ENCODE results near the gene FNDC11.
"Not testable (repeated sequence)": the region's sequence is repeated elsewhere in the genome, so short reads cannot be mapped to it uniquely, and the experiment has no call there.

FNDC11 gene

DNA sequence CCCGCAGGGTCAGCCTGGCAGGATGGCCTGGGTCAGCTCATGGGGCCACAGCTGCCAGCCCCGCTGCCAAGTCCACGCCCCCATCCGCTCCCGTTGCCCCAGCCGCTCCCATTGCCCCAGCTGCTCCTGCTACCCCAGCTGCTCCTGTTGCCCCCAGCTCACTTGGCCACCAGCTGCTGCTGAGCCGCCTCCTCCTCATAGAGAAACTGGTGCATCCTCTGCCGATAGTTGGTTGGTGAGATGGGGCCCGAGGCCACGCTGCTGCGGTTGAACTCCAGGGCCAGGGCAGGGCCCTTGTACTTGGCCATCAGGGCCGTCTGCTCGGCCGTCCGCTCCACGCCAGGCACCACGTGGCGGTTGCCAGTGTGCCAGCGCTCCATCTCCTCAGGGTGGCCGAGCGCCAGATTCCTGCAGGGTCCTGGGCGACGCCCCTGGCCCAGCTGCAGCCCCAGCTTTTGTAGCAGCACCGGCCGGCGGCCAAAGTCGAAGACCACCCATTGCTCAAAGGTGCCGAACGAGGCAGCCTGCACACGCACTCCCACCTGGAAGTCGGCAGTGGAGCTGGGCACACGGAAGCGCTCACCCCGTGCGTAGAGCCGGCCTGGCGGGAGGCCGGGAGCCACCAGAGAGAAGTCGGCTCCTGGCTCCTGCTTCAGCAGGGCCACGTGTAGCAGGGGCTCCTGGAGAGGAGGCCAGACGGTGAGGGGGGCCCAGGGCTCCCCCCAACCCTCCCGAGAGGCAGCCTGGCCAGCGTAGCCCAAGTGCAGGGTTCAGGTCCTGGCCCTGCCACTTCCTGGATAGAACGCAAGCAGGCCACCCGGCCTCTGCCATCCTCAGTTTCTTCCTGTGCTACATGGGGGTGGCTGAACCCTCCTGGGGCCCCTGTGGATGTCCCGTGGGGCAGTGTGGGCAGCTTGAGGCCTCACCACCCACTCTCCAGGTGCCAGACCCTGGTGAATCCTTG, 15.3 kb downstream of the FNDC11 start:
- DNase-seq = no peak

DNA sequence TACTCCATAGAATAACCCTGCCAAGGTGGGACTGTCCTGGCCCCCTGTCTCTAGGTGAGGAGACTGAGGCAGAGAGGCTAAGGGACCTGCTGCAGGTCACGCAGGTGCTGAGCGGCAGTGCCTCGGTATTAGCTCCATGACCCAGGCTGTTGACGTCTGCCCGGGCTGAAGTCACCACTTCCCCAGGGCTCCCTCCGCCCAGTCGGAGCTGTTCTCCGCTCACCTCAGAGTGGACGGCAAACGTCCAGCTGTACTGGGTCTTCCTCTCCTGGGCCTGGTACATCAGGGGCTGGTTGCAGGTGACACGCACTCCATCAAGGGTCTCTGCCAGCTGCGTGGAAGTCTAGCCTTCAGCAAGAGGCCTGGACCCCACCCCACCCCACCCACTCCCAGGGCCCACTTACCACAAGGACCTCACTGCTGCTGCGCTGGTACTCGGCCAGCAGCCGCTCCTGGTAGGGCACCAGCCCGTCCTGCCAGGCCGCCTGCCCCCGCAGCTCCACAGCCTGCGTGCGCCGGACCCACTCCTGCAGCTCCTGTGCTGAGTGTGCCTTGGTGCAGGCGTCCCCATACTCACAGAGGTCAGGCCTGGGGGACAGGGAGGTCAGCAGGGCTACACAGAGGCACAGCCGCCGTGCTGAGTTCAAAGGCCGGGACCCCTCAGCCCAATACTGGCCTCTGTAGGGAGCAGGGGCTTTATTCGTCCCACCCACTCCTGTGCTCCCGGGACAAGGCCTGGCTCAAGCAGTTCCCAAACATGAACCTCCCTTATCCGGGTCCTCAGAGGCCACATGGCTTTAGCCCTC, 16.5 kb downstream of the FNDC11 start:
- DNase-seq = no peak

DNA sequence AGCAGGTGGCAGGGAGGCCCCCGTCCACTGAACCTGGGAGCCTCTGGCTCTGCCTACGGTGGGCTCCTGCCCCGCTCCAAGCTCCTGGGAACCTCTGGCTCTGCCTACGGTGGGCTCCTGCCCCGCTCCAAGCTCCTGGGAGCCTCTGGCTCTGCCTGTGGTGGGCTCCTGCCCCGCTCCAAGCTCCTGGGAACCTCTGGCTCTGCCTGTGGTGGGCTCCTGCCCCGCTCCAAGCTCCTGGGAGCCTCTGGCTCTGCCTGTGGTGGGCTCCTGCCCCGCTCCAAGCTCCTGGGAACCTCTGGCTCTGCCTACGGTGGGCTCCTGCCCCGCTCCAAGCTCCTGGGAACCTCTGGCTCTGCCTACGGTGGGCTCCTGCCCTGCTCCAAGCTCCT, 17.1 kb downstream of the FNDC11 start:
- not testable (repeated sequence) for DNase-seq

DNA sequence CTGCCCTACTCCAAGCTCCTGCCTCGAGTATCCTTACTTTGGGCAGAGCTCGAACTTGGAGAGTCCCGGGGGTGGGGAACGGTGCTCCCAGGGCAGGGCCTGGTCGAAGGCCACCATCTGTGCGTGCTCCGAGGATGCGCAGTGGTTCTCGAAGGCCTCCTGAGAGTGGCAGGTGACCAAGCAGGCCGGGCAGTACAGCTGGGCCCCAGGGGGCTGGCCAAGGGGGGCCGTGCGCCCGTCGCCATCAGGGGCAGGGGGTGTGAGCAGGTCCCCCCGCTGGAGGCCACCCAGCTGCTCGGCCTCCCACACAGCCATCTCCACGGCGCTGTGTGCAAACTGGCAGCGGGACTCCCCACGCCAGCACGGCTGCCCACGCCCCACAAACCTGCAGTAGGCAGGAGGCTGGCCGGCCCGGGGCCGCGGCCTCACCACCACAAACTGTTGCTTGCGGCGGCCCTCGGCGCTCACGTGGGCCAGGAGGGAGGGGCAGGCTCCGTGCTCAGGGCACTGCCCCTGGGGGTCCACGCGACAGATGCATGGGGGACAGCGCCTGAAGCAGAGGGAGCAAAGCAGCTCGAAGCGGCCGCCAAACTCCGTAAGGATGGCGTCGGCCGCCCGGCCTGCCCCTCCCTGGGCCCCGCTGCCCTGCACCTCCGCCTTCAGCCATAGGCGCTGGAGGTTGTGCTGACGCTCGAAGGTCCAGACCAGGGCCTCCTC, 18.3 kb downstream of the FNDC11 start:
- no peak for DNase-seq

DNA sequence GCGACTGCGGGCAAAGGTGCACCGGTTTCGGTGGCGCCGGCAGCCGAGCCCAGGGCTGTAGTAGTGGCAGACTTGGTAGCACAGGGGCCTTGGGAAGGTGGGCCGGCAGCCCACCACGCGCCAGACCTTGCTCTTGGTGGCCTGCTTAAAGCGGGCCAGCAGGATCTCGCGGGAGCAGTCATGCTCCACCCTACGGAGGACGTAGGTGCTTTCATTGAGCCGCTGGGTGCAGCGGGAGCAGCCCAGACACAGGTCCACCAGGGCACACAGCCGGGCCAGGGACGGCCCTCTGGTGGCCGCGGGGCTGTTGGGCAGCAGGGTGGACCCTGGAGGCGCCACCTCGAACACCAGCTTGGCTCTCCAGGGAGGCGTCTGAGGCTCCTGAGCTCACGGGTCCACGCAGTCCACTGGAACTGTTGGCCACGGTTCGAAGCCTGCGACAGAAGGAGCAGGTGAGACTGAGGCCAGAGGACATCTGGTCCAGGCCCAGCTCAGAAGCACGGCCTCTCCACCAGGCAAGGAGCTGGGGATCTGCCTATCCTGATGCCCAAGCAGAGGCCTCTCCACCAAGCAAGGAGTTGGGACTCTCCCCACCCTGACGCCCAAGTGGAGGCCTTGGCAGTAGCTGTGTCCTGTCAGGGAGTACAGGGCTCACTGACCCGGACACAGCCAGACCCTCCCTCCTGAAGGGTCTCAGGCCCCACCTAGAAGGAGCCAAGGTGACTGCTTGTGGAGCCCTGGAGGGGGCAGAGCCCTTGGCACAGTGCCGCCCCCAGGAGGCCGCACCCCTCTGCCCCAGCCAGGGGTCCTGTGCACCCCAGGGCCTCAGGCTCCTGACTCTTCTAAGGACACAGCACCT, 19.1 kb downstream of the FNDC11 start:
- DNase-seq = no peak

DNA sequence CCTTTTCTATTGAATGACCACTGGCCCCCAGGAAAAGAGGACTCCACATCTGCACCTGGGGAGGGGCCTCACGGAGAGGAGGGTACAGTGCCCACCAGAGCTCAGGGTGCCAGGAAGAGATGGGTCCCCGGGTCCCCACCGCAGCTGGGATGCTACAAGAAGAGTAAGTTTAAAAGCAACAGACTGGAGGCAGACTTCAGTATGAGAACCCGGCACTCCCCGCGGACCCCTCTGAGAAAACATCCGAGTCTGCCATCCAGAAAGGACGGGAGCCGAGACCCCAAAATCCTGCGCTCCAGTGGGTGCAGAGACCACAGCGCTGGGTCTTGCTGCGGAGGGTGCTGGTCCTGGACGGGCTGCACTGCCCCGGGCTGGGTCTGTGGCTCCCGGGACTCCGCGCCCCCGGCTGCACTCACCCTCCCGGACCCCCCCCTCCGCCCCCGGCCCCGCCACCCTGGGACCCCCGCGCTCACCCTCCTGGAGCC, 19.7 kb downstream of the FNDC11 start:
- DNase-seq = no peak

DNA sequence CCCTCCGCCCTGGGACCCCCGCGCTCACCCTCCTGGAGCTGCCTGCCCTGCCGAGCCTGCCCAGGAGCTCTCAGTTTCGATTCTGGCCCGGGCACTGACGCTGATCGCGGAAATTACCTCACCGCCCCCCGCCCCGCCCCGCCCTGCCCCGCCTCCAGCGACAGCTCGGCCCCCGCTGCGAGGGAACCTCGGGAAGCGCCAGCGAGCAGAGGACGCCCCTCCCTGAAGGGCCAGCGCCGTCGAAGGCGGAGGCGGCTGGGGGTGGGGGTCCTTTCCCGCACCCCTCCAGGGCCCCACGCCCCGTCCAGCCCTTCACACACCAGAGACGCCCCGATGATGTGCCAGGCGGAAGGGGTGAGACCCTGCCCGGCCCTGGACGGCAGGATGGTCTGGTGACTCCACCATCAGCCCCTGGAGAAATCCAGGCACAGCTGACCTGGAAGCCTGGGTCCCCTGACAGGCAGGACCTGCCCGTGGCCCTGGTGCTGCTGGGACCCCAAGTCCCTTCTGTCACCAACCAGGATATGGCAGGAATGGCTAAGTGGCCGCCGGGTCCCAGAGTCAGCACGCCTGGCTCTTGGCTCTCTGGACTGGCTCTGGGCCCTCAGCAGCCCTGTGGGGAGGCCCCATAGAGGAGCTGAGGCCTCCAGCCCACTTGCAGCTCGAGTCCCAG, 20.3 kb downstream of the FNDC11 start, which contains the start of gene HELZ2:
Gene HELZ2, minus strand, starts transcription at position 84 of the 673 bp plus-strand sequence. CDS start 1,854 bp downstream, outside the sequence.
- DNase-seq = peak; percentile 54

DNA sequence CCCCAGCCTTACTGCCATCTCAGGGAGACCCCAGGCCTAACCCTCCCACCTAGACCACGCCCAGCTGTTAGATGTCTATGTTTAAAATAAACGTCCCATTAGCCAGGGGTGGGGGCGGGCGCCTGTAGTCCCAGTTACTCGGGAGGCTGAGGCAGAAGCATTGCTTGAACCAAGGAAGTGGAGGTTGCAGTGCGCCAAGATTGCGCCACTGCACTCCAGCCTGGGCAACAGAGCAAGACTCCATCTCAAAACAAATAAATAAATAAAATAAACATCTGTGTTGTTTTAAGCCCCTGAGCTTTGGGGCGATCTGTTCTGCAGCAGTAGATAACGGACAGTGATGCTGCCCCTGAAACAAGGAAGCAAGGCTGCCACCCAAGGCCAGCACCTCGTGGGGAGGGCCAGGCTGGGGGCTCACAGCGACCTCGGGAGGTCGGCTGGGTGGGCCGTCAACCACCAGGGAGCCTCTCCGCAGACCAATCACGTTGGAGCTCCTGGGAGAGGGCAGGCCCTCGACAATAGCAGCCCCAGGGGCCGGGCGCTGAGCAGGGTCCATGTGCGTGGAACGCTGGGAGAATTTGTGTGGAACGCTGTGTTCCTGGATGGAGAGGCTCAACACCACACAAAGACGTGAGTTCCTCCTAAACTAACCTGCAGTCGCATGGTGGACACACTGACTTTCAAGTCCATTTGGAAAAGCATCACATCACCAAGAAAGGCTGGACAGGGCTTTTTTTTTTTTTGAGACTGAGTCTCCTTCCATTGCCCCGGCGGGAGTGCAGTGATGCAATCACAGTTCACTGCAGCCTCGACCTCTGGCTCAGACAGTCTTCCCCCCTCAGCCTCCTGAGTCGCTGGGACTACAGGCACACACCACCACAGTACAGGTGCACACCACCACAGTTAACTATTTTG, 21.1 kb downstream of the FNDC11 start:
- DNase-seq = no peak

DNA sequence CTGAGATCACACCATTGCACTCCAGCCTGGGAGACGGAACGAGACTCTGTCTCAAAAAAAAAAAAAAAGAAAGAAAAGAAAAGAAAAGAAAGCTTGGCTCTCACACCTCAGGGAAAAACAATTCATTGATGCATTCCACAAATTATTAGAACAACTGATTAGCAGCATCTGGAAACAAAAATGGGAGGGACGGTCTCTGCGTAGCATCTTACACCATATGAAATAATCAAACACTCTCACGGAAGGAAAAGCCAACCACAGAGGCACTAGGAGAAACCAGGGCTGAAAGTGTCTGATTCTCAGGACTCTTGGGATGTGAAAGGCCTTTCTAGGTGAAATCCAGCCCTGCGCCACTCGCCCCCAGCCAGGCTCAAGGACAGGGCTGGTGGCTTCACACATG, 22.4 kb downstream of the FNDC11 start:
- no peak for DNase-seq

DNA sequence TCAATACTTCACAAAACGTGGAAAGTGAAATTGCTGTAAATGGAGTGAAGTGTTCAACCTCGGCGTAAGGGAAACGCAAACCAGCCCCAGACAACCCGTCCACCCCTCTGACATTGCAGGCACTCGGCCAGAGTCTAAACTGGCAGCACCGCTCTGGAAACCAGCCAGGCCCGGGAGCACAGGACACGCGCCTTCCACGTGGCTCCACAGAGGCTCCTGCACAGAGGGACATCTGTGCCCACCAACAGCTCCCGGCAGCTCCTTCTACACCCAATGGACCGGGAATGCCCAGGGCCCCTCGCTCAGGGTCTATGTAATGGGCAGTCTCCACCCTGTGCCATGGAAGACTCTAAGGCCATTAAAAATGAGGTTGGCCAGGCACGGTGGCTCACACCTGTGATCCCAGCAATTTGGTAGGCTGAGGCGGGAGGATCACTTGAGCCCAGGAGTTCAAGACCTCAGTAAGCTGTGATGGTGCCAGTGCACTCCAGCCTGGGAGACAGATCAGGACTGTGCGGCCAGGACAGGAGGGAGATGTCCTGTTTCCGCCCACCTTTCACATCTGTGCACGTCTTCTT, 23.4 kb downstream of the FNDC11 start:
- no peak for DNase-seq

DNA sequence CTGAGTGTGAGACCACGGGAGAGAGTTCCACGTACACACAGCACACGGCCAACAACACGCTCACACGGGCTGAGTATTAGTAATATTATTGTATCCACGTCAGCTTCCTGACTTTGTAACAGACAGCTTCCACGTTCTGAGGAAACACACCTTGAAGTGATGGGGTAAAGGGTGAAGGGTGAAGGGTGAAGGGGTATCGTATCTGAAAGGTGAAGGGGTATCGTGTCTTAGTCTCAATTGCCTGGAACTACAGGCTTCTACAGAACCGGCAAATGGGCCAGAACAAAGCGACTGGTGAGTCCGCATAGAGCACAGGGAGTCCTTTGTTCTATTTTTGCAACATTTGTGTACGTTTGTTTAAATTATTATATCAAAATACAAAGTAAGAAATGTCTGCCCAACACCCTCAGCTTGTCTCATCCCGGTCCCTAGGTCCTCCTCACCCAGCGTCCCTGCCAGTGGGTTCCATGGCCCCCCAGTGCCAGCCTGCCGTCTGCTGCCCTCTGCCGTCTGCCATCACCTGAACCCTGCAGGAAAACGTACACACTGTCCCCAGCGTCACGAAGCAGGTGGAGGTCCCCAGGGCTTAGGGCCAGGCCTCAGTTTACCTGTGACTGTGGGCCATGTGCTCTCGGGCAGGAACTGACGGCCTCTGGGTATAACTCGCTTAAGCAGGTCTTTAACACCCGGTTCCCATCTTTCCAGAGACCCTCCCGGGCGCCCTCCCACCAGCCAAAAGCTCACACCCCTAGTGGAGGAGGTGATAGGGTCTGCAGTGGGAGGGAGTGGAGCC, 24.5 kb downstream of the FNDC11 start:
- DNase-seq = no peak

DNA sequence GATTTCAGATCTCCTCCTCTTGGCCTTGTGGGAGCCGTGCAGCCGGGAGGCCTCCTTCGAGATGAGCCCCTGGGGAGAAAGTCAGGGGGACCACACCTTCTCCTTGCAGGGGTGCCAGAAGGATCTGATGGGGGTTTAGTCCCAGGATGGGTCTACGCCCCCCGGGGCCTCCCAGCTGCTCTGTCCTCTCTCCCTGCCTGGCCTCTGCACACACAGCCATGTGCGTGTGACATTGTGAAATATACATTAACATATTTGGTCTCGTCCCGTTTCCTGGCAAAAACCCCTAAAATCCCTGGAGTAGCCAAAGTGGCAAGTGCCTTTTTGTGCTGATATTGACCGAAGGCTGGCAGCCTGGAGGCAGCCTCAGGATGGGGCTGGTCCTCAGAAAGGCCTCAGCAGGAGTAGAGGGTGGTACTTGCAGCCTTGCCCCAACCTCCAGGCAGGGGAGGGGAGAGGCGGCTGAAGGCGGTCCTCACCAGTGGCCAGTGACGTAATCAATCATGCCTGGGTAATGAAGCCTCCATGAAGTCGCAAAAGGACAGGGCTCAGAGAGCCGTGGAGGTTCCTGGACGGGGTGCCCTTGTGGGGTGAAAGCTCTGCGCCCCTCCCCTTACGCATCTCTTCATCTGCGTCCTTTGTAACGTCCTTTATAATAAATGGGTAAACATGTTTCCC, 25.2 kb downstream of the FNDC11 start:
- no peak for DNase-seq

DNA sequence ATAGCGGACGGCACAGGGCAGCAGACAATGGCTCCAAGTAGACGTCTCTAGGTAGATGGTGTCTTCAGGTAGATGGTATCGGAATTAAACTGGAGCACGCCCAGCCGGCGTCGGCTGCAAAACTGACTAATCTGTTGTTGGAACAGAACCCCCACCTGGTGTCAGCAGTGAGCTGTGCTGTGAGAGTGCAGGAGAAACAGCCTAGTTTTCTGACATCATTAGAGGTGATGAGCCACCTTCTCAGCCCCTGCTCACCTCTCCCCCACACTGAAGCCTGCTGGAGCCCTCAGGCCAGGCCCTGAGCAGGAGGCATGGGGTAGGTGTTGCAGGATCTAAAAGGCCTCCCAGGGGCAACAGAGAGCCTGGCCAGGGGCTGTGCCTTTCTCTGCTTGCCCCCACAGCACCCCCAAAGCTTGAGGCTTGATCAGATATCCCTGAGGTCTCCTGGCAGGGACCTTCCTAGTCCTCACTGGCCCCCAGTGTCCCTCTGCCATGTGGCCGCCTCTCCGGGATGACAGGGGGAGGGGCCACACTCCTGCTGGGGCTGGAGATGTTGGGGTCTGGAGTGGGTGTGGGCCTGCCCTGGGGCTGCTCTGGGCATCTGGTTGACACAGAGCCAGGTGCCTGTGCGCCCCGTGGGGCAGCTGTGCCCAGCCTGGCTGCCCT, 27.0 kb downstream of the FNDC11 start:
- DNase-seq = peak; percentile 71

DNA sequence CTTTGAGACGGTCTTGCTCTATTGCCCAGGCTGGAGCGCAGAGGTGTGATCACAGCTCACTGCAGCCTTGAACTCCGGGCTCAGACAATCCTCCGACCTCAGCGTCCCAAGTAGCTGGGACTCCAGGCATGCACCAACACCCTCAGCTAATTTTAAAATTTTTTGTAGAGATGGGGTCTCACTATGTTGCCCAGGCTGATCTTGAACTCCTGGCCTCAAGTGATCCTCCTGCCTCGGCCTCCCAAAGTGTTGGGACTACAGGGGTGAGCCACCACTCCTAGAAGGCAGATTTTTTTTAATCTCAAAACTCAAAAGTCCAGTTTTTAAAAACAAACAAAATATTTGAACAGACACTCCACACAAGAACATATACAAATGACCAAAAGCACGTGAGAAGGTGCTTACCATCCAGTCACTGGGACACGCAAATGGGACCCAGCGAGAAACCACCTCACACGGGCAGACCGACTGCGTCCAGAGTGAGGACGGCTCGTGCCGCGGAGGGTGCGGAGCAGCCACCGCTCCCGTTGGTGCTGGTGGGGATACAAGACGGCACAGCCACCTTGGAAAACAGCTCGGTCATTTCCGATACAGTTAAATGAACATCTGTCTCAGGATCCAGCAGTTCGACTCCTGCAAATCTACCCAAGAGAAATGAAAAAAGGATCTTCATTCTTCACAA, 28.6 kb downstream of the FNDC11 start:
- no peak for DNase-seq

DNA sequence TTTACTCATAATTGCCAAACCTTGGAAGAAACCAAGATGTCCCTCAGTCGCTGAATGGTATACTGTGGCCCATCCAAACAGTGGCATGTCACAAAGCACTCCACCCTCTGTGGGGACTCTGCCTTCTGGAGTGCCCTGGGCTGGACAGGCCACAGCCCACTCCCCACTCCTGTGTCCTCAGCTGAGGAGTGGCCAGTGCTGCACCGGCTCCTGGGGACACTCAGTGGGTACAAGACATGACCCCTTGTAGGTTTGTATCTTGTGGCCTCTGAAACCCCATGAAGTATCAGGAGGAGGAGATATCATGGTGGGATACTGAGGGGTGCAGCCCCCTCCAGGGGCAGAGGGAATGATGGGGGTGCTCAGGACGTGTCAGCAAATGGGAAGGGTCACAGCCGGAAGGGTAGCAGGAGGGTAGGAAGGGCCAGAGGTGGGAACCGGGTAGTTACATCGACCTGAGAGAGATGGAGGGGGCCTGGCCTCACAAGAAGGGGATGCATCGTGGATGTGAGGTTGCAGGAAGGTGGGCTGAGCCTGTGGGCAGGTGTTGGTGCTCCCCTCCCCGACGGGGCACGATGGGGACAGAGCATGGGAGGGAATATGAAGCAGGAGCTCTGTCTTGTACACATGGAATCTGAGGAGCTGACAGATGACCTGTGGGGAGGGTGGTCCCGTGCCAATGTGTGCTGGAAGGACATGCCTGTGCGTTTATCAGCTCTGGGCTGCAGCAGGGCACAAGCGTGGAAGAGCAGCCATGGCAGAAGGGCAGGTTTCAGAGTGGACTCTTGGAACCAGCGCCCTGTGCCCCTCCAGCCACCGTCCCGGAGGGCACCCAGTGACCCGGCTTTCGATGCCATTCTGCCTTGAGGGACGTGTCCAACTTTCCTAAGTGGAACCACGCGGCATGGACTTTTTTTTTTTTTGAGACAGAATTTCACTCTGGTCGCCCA, 31.9 kb downstream of the FNDC11 start:
- DNase-seq = no peak

DNA sequence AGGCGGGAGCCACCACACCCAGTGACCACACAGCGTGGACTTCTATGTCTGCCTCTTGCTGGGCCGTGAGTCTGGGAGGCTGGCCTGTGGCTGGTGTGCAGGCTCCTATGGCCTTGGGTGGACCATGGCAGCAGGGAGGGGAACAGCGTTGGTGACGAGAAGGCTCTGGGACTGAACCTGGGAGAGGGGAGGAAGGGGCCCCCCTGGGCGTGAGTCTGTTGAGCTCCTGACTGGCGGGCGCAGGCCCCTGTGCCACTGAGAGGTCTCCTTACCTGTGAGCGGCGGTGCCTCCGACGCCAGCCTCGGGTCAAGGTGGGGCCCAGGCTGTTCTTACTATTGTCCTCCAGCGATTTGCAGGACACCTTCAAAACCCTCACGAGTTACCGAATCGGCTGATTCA, 32.8 kb downstream of the FNDC11 start:
- DNase-seq = no peak
